H9 (cell line): Measurements from ENCODE around the gene SOX1. TPM values are rescaled to one million over a fixed set of nuclear protein-coding genes. Genes with fewer than 3 reads are reported as not detected.

Experiments
- DNase-seq: peaks from one replicate; pipeline ENCODE4 v3.0.0-alpha.2; 2017
- H2AFZ ChIP-seq: one replicate; pipeline ENCODE4 v1.6.1; 2013; ENCODE audit warnings: mild to moderate bottlenecking, low read length, control low read depth, moderate library complexity
- H2AK5ac ChIP-seq: 2 replicates; pipeline ENCODE4 v1.6.1; 2013; ENCODE audit warnings: low read length, control low read depth, mixed read lengths; ENCODE audit not compliant: insufficient read length
- H2BK120ac ChIP-seq: one replicate; pipeline ENCODE4 v1.6.1; 2013; ENCODE audit warnings: low read depth, mild to moderate bottlenecking, low read length, control low read depth, inconsistent platforms; ENCODE audit not compliant: poor library complexity, severe bottlenecking
- H2BK12ac ChIP-seq: 2 replicates; pipeline ENCODE4 v1.6.1; 2013; ENCODE audit warnings: low read length, control low read depth, mixed read lengths, low read depth; ENCODE audit not compliant: insufficient read length
- H2BK15ac ChIP-seq: 2 replicates; pipeline ENCODE4 v1.6.1; 2013; ENCODE audit warnings: low read depth, low read length, control low read depth
- H2BK20ac ChIP-seq: one replicate; pipeline ENCODE4 v1.6.1; 2013; ENCODE audit warnings: low read depth, mild to moderate bottlenecking, low read length, control low read depth, inconsistent platforms; ENCODE audit not compliant: poor library complexity, severe bottlenecking
- H2BK5ac ChIP-seq: 2 replicates; pipeline ENCODE4 v1.6.1; 2013; ENCODE audit warnings: low read length, control low read depth, mixed read lengths; ENCODE audit not compliant: insufficient read length
- H3K14ac ChIP-seq: 2 replicates; pipeline ENCODE4 v1.6.1; 2013; ENCODE audit warnings: low read length, control low read depth; ENCODE audit not compliant: insufficient read depth
- H3K18ac ChIP-seq: 2 replicates; pipeline ENCODE4 v1.6.1; 2013; ENCODE audit warnings: low read depth, mild to moderate bottlenecking, mixed read lengths, low read length, control low read depth; ENCODE audit not compliant: insufficient read length
- H3K23ac ChIP-seq: 2 replicates; pipeline ENCODE4 v1.6.1; 2013; ENCODE audit warnings: low read length, control low read depth, mixed read lengths, low read depth; ENCODE audit not compliant: insufficient read length
- H3K23me2 ChIP-seq: 2 replicates; pipeline ENCODE4 v1.6.1; 2013; ENCODE audit warnings: low read depth, mild to moderate bottlenecking, mixed read lengths, low read length, control low read depth; ENCODE audit not compliant: insufficient read length, poor library complexity, severe bottlenecking
- H3K27ac ChIP-seq: 2 replicates; pipeline ENCODE4 v1.5.1; 2013; ENCODE audit warnings: low read length, control low read depth, mixed read lengths, low read depth; ENCODE audit not compliant: insufficient read length
- H3K27me3 ChIP-seq: 2 replicates; pipeline ENCODE4 v1.6.1; 2013; ENCODE audit warnings: low read length, control low read depth, inconsistent platforms; ENCODE audit not compliant: insufficient read depth
- H3K4ac ChIP-seq: 2 replicates; pipeline ENCODE4 v1.6.1; 2013; ENCODE audit warnings: low read depth, mild to moderate bottlenecking, control low read depth, inconsistent platforms, low read length, moderate library complexity
- H3K4me1 ChIP-seq: 2 replicates; pipeline ENCODE4 v1.6.1; 2013; ENCODE audit warnings: low read length, control low read depth, inconsistent platforms; ENCODE audit not compliant: insufficient read depth
- H3K4me2 ChIP-seq: 2 replicates; pipeline ENCODE4 v1.6.1; 2013; ENCODE audit warnings: low read length, control low read depth, mixed read lengths; ENCODE audit not compliant: insufficient read length, insufficient read depth
- H3K56ac ChIP-seq: 2 replicates; pipeline ENCODE4 v1.6.1; 2013; ENCODE audit warnings: low read depth, mild to moderate bottlenecking, mixed read lengths, low read length, control low read depth; ENCODE audit not compliant: insufficient read length
- H3K79me1 ChIP-seq: 2 replicates; pipeline ENCODE4 v1.6.1; 2013; ENCODE audit warnings: low read depth, mild to moderate bottlenecking, moderate library complexity, low read length, control low read depth, inconsistent platforms; ENCODE audit not compliant: insufficient read depth, poor library complexity, severe bottlenecking
- H3K79me2 ChIP-seq: 2 replicates; pipeline ENCODE4 v1.6.1; 2013; ENCODE audit warnings: low read length, control low read depth, inconsistent platforms; ENCODE audit not compliant: insufficient read depth
- H3K9ac ChIP-seq: 2 replicates; pipeline ENCODE4 v1.6.1; 2013; ENCODE audit warnings: low read length, control low read depth, mixed read lengths; ENCODE audit not compliant: insufficient read length; ENCODE audit errors: extremely low read depth
- H3K9me3 ChIP-seq: one replicate; pipeline ENCODE4 v1.6.1; 2013; ENCODE audit warnings: low read depth, low read length, inconsistent platforms; ENCODE audit not compliant: control insufficient read depth
- H3T11ph ChIP-seq: one replicate; pipeline ENCODE4 v1.6.1; 2013; ENCODE audit warnings: mild to moderate bottlenecking, low read length, control low read depth, inconsistent platforms
- H4K20me1 ChIP-seq: one replicate; pipeline ENCODE4 v1.6.1; 2013; ENCODE audit not compliant: control insufficient read depth, insufficient read length, insufficient read depth
- H4K5ac ChIP-seq: 2 replicates; pipeline ENCODE4 v1.6.1; 2013; ENCODE audit warnings: low read depth, mild to moderate bottlenecking, mixed read lengths, low read length, control low read depth; ENCODE audit not compliant: insufficient read length
- H4K8ac ChIP-seq: replicated peaks from 2 replicates; pipeline ENCODE4 v1.6.1; 2013; ENCODE audit warnings: low read length, control low read depth, mixed read lengths, low read depth; ENCODE audit not compliant: insufficient read length
- H4K91ac ChIP-seq: 2 replicates; pipeline ENCODE4 v1.6.1; 2013; ENCODE audit warnings: low read depth, mild to moderate bottlenecking, moderate library complexity, mixed read lengths, low read length, control low read depth; ENCODE audit not compliant: insufficient read length
- H3K27ac Mint-ChIP-seq, 3 experiments: 2 replicates in 2 of 3; 3 replicates in 1 of 3; pipeline ENCODE4 v1.8.0; 2020 to 2021; ENCODE audit warnings: mixed read lengths in 3 of 3, mild to moderate bottlenecking in 1 of 3, moderate library complexity in 1 of 3
- H3K27me3 Mint-ChIP-seq: 2 replicates; pipeline ENCODE4 v1.8.0; 2021; ENCODE audit warnings: low read depth, mild to moderate bottlenecking, moderate library complexity, mixed read lengths
- H3K36me3 Mint-ChIP-seq, 3 experiments: 2 replicates in 2 of 3; 3 replicates in 1 of 3; pipeline ENCODE4 v1.8.0; 2020 to 2021; ENCODE audit warnings: low read depth in 3 of 3, mixed read lengths in 3 of 3; ENCODE audit not compliant: insufficient read depth in 1 of 3
- H3K4me1 Mint-ChIP-seq, 2 experiments: 2 replicates each; pipeline ENCODE4 v1.8.0; 2020; ENCODE audit warnings: mixed read lengths in 2 of 2
- H3K4me3 Mint-ChIP-seq, 2 experiments: 2 replicates in 1 of 2; 3 replicates in 1 of 2; pipeline ENCODE4 v1.8.0; 2020 to 2021; ENCODE audit warnings: mild to moderate bottlenecking in 2 of 2, mixed read lengths in 2 of 2, moderate library complexity in 1 of 2
- H3K9me3 Mint-ChIP-seq, 2 experiments: 2 replicates in 1 of 2; 3 replicates in 1 of 2; pipeline ENCODE4 v1.8.0; 2020; ENCODE audit warnings: mild to moderate bottlenecking in 2 of 2, mixed read lengths in 2 of 2, moderate library complexity in 1 of 2
- CTCF ChIP-seq: fragments of 200-600 bp; sonication (generic); conservative IDR thresholded peaks from 3 replicates; pipeline ENCODE4 v1.8.0; 2021; ENCODE audit warnings: antibody characterized with exemption, mild to moderate bottlenecking
- WGBS: extraction: QIAGEN DNeasy Blood & Tissue Kit; methylation state at CpG from one replicate; pipeline ENCODE4 v1.1.7; 2013; ENCODE audit warnings: missing lambda C conversion rate, low lambda C conversion rate, mixed read lengths; ENCODE audit not compliant: insufficient read length; ENCODE audit errors: extremely low coverage; 5-methylcytosine and 5-hydroxymethylcytosine counted together
- total RNA-seq: library from RNA; stranded (reverse); gene quantifications from 2 replicates; pipeline ENCODE4 v1.2.1, GENCODE V29; 2021

Gene SOX1
- total RNA-seq, 1 experiment from 2014 or later: 0.17 TPM

- H4K8ac ChIP-seq: no peak overlapping the region
- no peak for TF ChIP-seq CTCF
- WGBS: no CpG with 5 or more reads among the region's 11 CpGs
- H3K27me3 ChIP-seq: peaks cover 39% of the 10 kb centered on the region
- no peaks in the 10 kb centered on the region for H3K4me1 ChIP-seq
- no peak overlapping the region for H3T11ph ChIP-seq
- no peaks in the 10 kb centered on the region for H3K79me1 ChIP-seq
- Mint-ChIP-seq H3K27ac (no peak overlapping the region), H3K9me3 (no peaks in the 10 kb centered on the region; a peak in 1 of 5 replicates), H3K4me3 (no peak overlapping the region), H3K4me1 (peaks cover 35 to 42% of the 10 kb centered on the region in 2 experiments), H3K27me3 (peaks cover 92% of the 10 kb centered on the region), H3K36me3 (no peaks in the 10 kb centered on the region)
- H3K23me2 ChIP-seq: peaks cover 21% of the 10 kb centered on the region
- no peak overlapping the region for H4K5ac ChIP-seq
- H2BK5ac ChIP-seq: no peak overlapping the region
- no peak overlapping the region for H3K18ac ChIP-seq
- DNase-seq: no peak
- no peak overlapping the region for H3K4me2 ChIP-seq
- no peak overlapping the region for H3K27ac ChIP-seq
- no peak overlapping the region for H2BK15ac ChIP-seq
- no peak overlapping the region for H2BK120ac ChIP-seq
- no peak overlapping the region for H2AFZ ChIP-seq
- H3K4ac ChIP-seq: no peak overlapping the region
- no peak overlapping the region for H2BK20ac ChIP-seq
- no peaks in the 10 kb centered on the region for H4K20me1 ChIP-seq
- no peak overlapping the region for H2BK12ac ChIP-seq
- no peaks in the 10 kb centered on the region for H3K79me2 ChIP-seq
- H4K91ac ChIP-seq: no peak overlapping the region
- H3K23ac ChIP-seq: no peak overlapping the region
- H3K14ac ChIP-seq: no peak overlapping the region
- H3K9ac ChIP-seq: no peak overlapping the region
- no peak overlapping the region for H2AK5ac ChIP-seq
- H3K9me3 ChIP-seq: no peaks in the 10 kb centered on the region
- H3K56ac ChIP-seq: no peak overlapping the region
These were observed 34.5 kb downstream of the SOX1 start for GRCh38 chr13:112101360-112101930.
